SU-DHL-6 (cell line): ENCODE data around the gene BRCA1.
"Not testable (repeated sequence)": the region's sequence is repeated elsewhere in the genome, so short reads cannot be mapped to it uniquely, and the experiment has no call there.

Source experiments
- EZH2phosphoT487 ChIP-seq: fragments of 200-600 bp; sonication (generic), shearing (Covaris generic); conservative IDR thresholded peaks from 2 replicates; pipeline ENCODE4 v1.6.1; 2018; ENCODE audit warnings: mild to moderate bottlenecking, antibody characterized with exemption, low read length, moderate library complexity, mixed read lengths
- TF ChIP-seq, protein P1 (sequence below): fragments of 200-600 bp; sonication (generic); IDR thresholded peaks from one replicate; pipeline ENCODE4 v1.5.1; 2017; ENCODE audit warnings: antibody characterized with exemption, mild to moderate bottlenecking, low read length, moderate library complexity; ENCODE audit not compliant: insufficient read depth, poor library complexity, severe bottlenecking

DNA sequence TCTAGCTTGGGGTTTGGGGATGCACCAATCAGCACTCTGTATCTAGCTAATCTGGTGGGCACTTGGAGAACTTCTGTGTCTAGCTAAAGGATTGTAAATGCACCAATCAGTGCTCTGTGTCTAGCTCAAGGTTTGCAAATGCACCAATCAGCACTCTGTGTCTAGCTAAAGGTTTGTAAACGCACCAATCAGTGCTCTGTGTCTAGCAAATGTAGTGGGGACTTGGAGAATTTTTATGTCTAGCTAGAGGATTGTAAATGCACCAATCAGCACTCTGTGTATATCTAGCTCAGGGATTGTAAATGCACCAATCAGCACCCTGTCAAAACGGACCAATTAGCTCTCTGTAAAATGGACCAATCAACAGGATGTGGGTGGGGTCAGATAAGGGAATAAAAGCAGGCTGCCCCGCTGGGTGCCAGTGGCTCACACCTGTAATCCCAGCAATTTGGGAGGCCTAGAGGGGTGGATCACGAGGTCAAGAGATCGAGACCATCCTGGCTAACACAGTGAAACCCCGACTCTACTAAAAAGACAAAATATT lies 2.2 kb upstream of the BRCA1 start:
- TF ChIP-seq, protein P1, sequence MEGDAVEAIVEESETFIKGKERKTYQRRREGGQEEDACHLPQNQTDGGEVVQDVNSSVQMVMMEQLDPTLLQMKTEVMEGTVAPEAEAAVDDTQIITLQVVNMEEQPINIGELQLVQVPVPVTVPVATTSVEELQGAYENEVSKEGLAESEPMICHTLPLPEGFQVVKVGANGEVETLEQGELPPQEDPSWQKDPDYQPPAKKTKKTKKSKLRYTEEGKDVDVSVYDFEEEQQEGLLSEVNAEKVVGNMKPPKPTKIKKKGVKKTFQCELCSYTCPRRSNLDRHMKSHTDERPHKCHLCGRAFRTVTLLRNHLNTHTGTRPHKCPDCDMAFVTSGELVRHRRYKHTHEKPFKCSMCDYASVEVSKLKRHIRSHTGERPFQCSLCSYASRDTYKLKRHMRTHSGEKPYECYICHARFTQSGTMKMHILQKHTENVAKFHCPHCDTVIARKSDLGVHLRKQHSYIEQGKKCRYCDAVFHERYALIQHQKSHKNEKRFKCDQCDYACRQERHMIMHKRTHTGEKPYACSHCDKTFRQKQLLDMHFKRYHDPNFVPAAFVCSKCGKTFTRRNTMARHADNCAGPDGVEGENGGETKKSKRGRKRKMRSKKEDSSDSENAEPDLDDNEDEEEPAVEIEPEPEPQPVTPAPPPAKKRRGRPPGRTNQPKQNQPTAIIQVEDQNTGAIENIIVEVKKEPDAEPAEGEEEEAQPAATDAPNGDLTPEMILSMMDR, result not testable (repeated sequence)
- TF ChIP-seq EZH2phosphoT487, result not testable (repeated sequence)
